ENCODE results near the gene EGR4. TPM values are rescaled to one million over a fixed set of nuclear protein-coding genes. Genes with fewer than 3 reads are reported as not detected.

EGR4 gene
- total and polyA plus RNA-seq, 2 of the 4 experiments (the other 2 are of a cell fraction) = not detected

DNA sequence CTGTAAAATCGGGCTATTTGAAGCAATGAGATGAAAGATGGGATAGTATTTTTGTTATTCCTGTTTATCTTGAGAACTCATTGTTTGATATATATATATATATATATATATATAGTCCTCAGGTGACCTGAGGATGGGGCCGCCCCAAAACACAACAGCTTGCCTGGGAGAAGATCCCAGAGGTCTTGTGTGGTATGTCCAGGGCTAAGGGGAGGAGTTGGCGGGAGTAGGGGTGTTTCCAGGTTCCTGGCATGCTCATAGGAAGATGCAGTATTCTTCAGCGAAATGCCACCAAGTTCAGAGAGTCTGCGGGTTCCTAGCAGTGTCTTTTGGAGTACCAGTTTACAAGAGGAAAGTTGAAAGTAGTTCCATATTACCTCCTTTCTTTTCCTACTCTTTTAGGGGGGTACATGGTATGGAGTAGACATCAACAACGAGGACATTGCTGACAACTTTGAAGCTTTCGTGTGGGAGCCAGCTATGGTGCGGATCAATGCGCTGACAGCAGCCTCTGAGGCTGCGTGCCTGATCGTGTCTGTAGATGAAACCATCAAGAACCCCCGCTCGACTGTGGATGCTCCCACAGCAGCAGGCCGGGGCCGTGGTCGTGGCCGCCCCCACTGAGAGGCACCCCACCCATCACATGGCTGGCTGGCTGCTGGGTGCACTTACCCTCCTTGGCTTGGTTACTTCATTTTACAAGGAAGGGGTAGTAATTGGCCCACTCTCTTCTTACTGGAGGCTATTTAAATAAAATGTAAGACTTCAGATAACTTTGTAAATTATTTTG lies 40.9 kb downstream of the EGR4 start:
- Histone ChIP-seq H3K4me2 (ENCODE audit: low read depth, low read length) (no peak overlapping the region), H3K79me1 (ENCODE audit: low read depth in 1 of 2, low read length in 2 of 2) (peaks cover 7 to 17% of the 10 kb centered on the region in 2 experiments; a peak in 3 of 4 replicates), H4K20me1 (ENCODE audit: insufficient read depth, low read length) (peaks cover 14% of the 10 kb centered on the region), H2BK120ac (ENCODE audit: low read depth, low read length) (no peak overlapping the region), H4K8ac (ENCODE audit: low read depth in 2 of 2, low read length in 2 of 2) (no peak overlapping the region), H2AK5ac (ENCODE audit: low read depth, low read length) (no peak overlapping the region), H3K4me3 (ENCODE audit: insufficient read depth, low read depth, low read length) (no peak overlapping the region), H3K4me1 (ENCODE audit: control insufficient read depth, insufficient read depth, low read length) (peaks cover 2% of the 10 kb centered on the region; the same call in 1 of the 2 replicates), H2BK15ac (ENCODE audit: low read depth, low read length) (no peak overlapping the region), H3K9ac (ENCODE audit: low read depth, low read length) (no peak overlapping the region), H2BK20ac (ENCODE audit: low read depth, low read length) (no peak overlapping the region), H3K14ac (replicated peaks; ENCODE audit: low read depth, low read length) (no peak overlapping the region), H3K9me1 (ENCODE audit: insufficient read depth, low read length) (peaks cover 12% of the 10 kb centered on the region; the same call in 1 of the 2 replicates), H3K23ac (ENCODE audit: low read depth, low read length) (no peak overlapping the region), H3K9me3 (ENCODE audit: control insufficient read depth, insufficient read depth, low read length) (no peaks in the 10 kb centered on the region), H2AK9ac (replicated peaks; ENCODE audit: low read depth, low read length, poor library complexity) (no peak overlapping the region), H3K36me3 (ENCODE audit: control insufficient read depth, insufficient read depth, low read length) (peaks cover 59% of the 10 kb centered on the region), H3K4ac (ENCODE audit: low read depth, low read length) (no peak overlapping the region), H3K27ac (ENCODE audit: insufficient read depth, low read length) (no peak overlapping the region), H3K18ac (ENCODE audit: low read depth, low read length) (no peak overlapping the region), H4K91ac (ENCODE audit: insufficient read depth, low read depth, low read length) (no peak overlapping the region), H2BK5ac (ENCODE audit: low read depth, low read length, poor library complexity, severe bottlenecking) (no peak overlapping the region), H3K56ac (ENCODE audit: extremely low read depth, insufficient read depth, low read length) (no peak overlapping the region), H4K5ac (ENCODE audit: low read depth, low read length) (no peak overlapping the region), H3K27me3 (ENCODE audit: control insufficient read depth, insufficient read depth, low read length) (no peaks in the 10 kb centered on the region), H2AFZ (replicated peaks; ENCODE audit: low read length, poor library complexity) (no peak overlapping the region)
- intact Hi-C loops (cut with micrococcal nuclease) (no loop called here), dilution Hi-C loops (cut with HindIII; ENCODE audit: low sequenced_read_pairs, unreplicated experiment) (no loop called here), in situ Hi-C loops (cut with MboI; ENCODE audit: low sequenced_read_pairs) (no loop called here)
- TF ChIP-seq MXI1 (IDR thresholded peaks at IDR 0.05; ENCODE audit: borderline replicate concordance, low read depth, low read length) (no peak), RCOR1 (IDR thresholded peaks at IDR 0.05; ENCODE audit: insufficient replicate concordance, low read length) (no peak)
- DNase-seq (no peak), ATAC-seq (ENCODE audit: low read depth) (no peak)
- no TSS peak for BruUV-seq (replicated peaks)
- ChIA-PET CTCF (no interaction called here), POLR2A (ENCODE audit: unreplicated experiment) (no interaction called here)
- 100% methylated on average over 5 of the region's 17 CpGs; no CpG with 5 or more reads in 1 of the 2 experiments for WGBS, 2 experiments (ENCODE audit: extremely low coverage in 2 of 2, insufficient read length in 1 of 2)

Measured in IMR-90 (cell line).